ENCODE data around the gene SOAT2.
A peak's percentile ranks its signal among the peaks of the same experiment; 100 is the strongest.

SOAT2 gene

GRCh38 chr12:53077030-53077429, 26.3 kb upstream of the SOAT2 start:
- no peak for TF ChIP-seq CTCF (conservative IDR thresholded peaks at IDR 0.05; ENCODE audit: low read length)
- DNase-seq (ENCODE audit: low read depth) = no peak
- H3K4me3 ChIP-seq (ENCODE audit: low read length) = no peak overlapping the region

GRCh38 chr12:53078425-53079225, 24.7 kb upstream of the SOAT2 start:
- no peak for TF ChIP-seq CTCF (conservative IDR thresholded peaks at IDR 0.05; ENCODE audit: low read length)
- peak overlapping the region; percentile 70 for H3K4me3 ChIP-seq (ENCODE audit: low read length)
- peak; percentile 51 for DNase-seq (ENCODE audit: low read depth)

GRCh38 chr12:53079226-53080117, 23.8 kb upstream of the SOAT2 start, which contains the start of gene SPRYD3:
Gene SPRYD3, minus strand, starts transcription at chr12:53079390. Its CDS starts 57 bp downstream, at chr12:53079333.
- TF ChIP-seq CTCF (conservative IDR thresholded peaks at IDR 0.05; ENCODE audit: low read length) = no peak
- peak within 1 kb of the TSS; percentile 71 for H3K4me3 ChIP-seq (ENCODE audit: low read length)
- peak; percentile 97 for DNase-seq (ENCODE audit: low read depth)

GRCh38 chr12:53082637-53083175, 20.6 kb upstream of the SOAT2 start:
- no peak overlapping the region for H3K4me3 ChIP-seq (ENCODE audit: low read length)
- TF ChIP-seq CTCF (conservative IDR thresholded peaks at IDR 0.05; ENCODE audit: low read length) = no peak
- DNase-seq (ENCODE audit: low read depth) = no peak

DNA sequence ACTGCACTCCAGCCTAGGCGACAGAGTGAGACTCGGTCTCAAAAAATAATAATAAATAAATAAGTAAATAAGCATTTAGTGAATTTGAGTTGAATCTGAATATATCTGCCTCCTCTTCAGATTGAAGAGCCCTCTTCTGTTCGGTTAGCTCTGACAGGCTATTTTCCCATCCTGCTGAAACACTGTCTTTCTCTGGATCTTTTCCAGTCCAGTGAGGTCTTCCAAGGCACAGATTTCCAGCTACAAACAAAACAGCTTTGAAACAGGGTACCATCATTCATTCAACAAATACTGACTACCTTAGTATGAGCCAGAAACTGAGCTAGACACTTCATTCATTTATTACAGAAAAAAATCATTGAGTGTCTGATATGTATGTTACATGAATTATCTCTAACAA, 16.9 kb upstream of the SOAT2 start:
- no peak for DNase-seq (ENCODE audit: low read depth)

DNA sequence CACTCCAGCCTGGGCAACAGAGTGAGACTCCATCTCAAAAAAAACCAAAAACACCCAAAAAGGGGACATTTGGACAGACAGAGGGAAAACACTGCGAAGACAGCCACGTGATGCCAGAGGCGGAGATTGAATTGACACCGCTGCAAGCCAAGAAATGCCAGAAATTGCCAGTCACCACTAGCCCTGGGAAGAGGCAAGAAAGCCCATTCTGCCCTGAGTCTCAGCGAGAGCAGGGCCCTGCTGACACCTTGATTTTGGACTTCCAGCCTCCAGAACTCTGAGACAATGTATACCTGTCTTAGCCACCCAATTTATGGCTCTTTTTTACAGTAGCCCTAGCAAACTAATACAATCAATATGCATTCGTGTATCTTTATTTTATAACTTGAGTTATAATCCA, 13.2 kb upstream of the SOAT2 start:
- no peak for DNase-seq (ENCODE audit: low read depth)
- TF ChIP-seq CTCF (conservative IDR thresholded peaks at IDR 0.05; ENCODE audit: low read length) = no peak
- no peak overlapping the region for H3K4me3 ChIP-seq (ENCODE audit: low read length)

More for the DNA sequence above, 16.9 kb upstream of the SOAT2 start:
- no peak overlapping the region for H3K4me3 ChIP-seq (ENCODE audit: low read length)
- TF ChIP-seq CTCF (conservative IDR thresholded peaks at IDR 0.05; ENCODE audit: low read length) = no peak

All from AG10803 (cell line).